GM21737 (cell line): Measurements from ENCODE around the gene CFL2.

Experiments used
- ATAC-seq: cut with Tn5 transposase; IDR thresholded peaks from one replicate; pipeline ENCODE4 v1.9.1; 2021; ENCODE audit warnings: mild to moderate bottlenecking, moderate library complexity; ENCODE audit not compliant: unreplicated experiment

CFL2 gene

GRCh38 chr14:34676516-34677211 lies 37.7 kb downstream of the CFL2 start:
- no peak for ATAC-seq

DNA sequence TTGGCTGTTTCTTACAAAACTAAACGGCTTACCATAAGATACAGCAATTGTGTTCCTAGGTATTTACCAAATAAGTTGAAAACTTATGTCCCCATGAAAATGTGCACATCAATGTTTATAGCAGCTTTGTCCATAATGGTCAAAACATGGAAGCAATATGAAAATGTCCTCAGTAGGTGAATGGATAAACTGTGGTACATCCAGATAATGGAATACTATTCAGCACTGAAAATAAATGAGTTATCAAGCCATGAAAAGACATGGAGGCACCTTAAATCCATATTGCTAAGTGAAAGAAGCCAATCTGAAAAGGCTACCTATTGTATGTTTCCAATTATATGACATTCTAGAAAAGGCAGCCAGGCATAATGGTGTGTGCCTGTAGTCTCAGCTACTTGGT lies 40.7 kb downstream of the CFL2 start:
- no peak for ATAC-seq

- ATAC-seq, result no peak
Measured at GRCh38 chr14:34671716-34672115, 42.7 kb downstream of the CFL2 start.

GRCh38 chr14:34668111-34668510 lies 46.3 kb downstream of the CFL2 start:
- no peak for ATAC-seq

DNA sequence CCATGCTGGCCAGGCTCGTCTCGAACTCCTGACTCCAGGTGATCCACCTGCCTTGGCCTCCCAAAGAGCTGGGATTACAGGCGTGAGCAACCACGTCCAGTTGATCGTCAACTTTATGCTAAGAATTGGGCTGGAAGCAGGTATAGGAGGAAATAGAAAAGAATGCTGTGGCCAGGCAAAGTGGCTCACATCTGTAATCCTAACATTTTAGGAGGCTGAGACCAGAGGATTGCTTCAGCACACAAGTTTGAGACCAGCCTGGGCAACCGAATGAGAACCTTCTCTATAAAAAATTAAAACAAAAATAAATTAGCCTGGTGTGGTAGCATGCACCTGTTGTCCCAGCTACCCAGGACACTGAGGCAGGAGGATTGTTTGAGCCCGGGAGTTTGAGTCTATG lies 47.4 kb downstream of the CFL2 start:
- no peak for ATAC-seq

DNA sequence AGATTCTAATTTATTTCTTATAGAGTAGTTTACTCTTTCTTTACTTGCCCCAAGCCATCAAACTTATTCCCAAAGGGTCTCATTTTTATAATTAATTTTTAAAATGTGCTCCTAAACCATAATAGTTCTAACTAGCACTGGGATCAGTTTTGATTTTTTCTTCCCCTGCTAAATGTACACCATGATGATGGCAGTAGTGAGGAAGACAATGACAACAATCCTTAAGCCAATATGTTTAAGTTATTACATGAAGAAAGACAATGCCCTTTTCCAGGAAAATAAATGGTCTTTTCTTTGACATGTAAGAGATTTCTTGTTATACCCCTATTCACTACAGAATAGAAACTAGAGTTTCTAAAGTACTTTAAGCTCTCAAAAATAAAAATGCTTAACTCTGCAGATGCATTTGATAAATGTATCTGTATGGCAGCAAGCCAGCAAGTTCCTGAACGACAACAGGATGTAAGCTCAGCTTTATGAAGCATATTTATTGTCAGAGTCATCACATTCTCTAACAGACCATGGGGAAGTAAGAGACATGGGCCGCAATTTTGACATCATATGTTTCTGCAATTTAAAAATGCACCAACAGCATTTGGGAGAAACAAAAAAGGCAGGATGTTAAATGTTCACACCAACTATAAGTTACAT lies 48.5 kb downstream of the CFL2 start:
- ATAC-seq, result no peak

- no peak for ATAC-seq
Measured at GRCh38 chr14:34662561-34663088, 51.8 kb downstream of the CFL2 start.

DNA sequence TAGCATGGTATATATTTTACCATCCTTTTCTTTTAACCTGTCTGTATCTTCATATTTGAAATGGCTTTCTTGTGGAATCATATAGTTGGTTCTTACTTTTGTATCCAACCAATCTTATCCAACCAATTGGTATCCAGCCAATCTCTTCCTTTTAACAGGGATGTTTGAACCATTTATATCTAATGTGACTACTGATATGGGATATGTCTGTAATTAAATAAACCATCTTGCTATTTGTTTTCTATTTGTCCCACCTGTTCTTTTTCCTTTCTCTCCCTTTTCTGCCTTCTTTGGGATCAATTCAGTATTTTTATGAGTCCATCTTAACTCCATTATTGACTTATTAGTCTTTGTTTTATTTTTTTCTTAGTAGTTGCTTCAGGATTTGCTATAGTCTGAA lies 53.6 kb downstream of the CFL2 start:
- ATAC-seq, result no peak
